ENCODE data around the gene PRKCA. TPM values are rescaled to one million over a fixed set of nuclear protein-coding genes. Genes with fewer than 3 reads are reported as not detected.

PRKCA gene
- total RNA-seq, 1 donor from 2014 or later = 5.4 TPM

GRCh38 chr17:66630828-66631472, 328.5 kb downstream of the PRKCA start:
- ATAC-seq (ENCODE audit: poor library complexity) (no peak), DNase-seq (no peak)
- intact Hi-C loops (cut with DNase I) = no loop called here

GRCh38 chr17:66632731-66633130, 330.3 kb downstream of the PRKCA start:
- intact Hi-C loops (cut with DNase I) = no loop called here
- DNase-seq = no peak
- no peak for ATAC-seq (ENCODE audit: poor library complexity)

- ATAC-seq (ENCODE audit: poor library complexity) (no peak), DNase-seq (no peak)
- intact Hi-C loops (cut with DNase I) = no loop called here
Observed at GRCh38 chr17:66633317-66633965, 331.0 kb downstream of the PRKCA start.

GRCh38 chr17:66634193-66634592, 331.8 kb downstream of the PRKCA start:
- no peak for DNase-seq
- intact Hi-C loops (cut with DNase I) = no loop called here
- no peak for ATAC-seq (ENCODE audit: poor library complexity)

GRCh38 chr17:66635386-66636045, 333.1 kb downstream of the PRKCA start:
- ATAC-seq (ENCODE audit: poor library complexity) = no peak
- intact Hi-C loops (cut with DNase I) = no loop called here
- no peak for DNase-seq

- intact Hi-C loops (cut with DNase I) = no loop called here
- no peak for ATAC-seq (ENCODE audit: poor library complexity)
- no peak for DNase-seq
Observed at GRCh38 chr17:66636111-66636510, 333.7 kb downstream of the PRKCA start.

GRCh38 chr17:66637491-66637890, 335.1 kb downstream of the PRKCA start:
- intact Hi-C loops (cut with DNase I) = no loop called here
- ATAC-seq (ENCODE audit: poor library complexity) (no peak), DNase-seq (no peak)

- intact Hi-C loops (cut with DNase I) = no loop called here
- ATAC-seq (ENCODE audit: poor library complexity) (no peak), DNase-seq (no peak)
Observed at GRCh38 chr17:66638707-66639479, 336.5 kb downstream of the PRKCA start.

- DNase-seq (no peak), ATAC-seq (ENCODE audit: poor library complexity) (no peak)
Observed at GRCh38 chr17:66643815-66644710, 341.6 kb downstream of the PRKCA start.

GRCh38 chr17:66645259-66645658, 342.8 kb downstream of the PRKCA start:
- no peak for ATAC-seq (ENCODE audit: poor library complexity)
- no peak for DNase-seq
- intact Hi-C loops (cut with DNase I) = no loop called here

More at GRCh38 chr17:66643815-66644710, 341.6 kb downstream of the PRKCA start:
- intact Hi-C loops (cut with DNase I) = no loop called here

- ATAC-seq (ENCODE audit: poor library complexity) = no peak
- intact Hi-C loops (cut with DNase I) = no loop called here
Observed at GRCh38 chr17:66647391-66647983, 345.1 kb downstream of the PRKCA start.

GRCh38 chr17:66649818-66650543, 347.6 kb downstream of the PRKCA start:
- ATAC-seq (ENCODE audit: poor library complexity) (no peak), DNase-seq (no peak)
- intact Hi-C loops (cut with DNase I) = no loop called here

More at GRCh38 chr17:66647391-66647983, 345.1 kb downstream of the PRKCA start:
- DNase-seq = no peak

- no peak for DNase-seq
- intact Hi-C loops (cut with DNase I) = no loop called here
- no peak for ATAC-seq (ENCODE audit: poor library complexity)
Observed at GRCh38 chr17:66650544-66650877, 348.1 kb downstream of the PRKCA start.

- intact Hi-C loops (cut with DNase I) = no loop called here
- DNase-seq (no peak), ATAC-seq (ENCODE audit: poor library complexity) (no peak)
Observed at GRCh38 chr17:66652840-66653507, 350.6 kb downstream of the PRKCA start.

GRCh38 chr17:66654106-66654740, 351.8 kb downstream of the PRKCA start:
- no peak for DNase-seq
- ATAC-seq (ENCODE audit: poor library complexity) = peak; percentile 29
- intact Hi-C loops (cut with DNase I) = no loop called here

- no peak for DNase-seq
- ATAC-seq (ENCODE audit: poor library complexity) = no peak
- intact Hi-C loops (cut with DNase I) = no loop called here
Observed at GRCh38 chr17:66654764-66655163, 352.4 kb downstream of the PRKCA start.

- intact Hi-C loops (cut with DNase I) = no loop called here
- ATAC-seq (ENCODE audit: poor library complexity) = no peak
Observed at GRCh38 chr17:66655461-66655860, 353.0 kb downstream of the PRKCA start.

More at GRCh38 chr17:66655461-66655860, 353.0 kb downstream of the PRKCA start:
- DNase-seq = no peak
